ENCODE measurements around the gene CGB1.

DNA sequence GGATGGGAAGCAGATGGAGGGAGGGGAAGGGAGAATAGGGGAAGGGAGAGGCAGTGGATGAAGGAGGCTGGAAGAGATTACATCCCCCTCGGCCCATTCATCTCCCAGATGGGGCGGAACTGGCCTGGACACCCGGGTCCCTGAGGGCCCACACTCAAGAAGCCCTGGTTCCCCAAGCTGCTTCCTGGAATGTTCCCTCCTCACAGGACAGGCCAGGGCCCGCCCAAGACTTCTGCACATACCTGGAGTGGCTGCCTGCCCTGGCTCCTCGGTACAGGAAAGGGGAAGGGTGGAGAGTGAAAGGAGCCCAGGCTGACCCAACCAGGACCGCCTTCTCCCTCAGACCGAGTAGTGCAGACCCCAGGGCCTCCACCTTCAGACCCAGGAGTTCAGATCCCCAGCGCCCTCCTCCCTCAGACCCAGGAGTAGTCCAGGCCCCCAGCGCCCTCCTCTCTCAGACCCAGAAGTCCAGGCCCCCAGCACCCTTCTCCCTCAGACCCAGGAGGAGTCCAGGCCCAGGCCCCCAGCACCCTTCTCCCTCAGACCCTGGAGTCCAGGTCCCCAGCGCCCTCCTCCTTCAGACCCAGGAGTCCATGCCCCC is 27.4 kb upstream of the CGB1 start:
- TF ChIP-seq, protein P1, sequence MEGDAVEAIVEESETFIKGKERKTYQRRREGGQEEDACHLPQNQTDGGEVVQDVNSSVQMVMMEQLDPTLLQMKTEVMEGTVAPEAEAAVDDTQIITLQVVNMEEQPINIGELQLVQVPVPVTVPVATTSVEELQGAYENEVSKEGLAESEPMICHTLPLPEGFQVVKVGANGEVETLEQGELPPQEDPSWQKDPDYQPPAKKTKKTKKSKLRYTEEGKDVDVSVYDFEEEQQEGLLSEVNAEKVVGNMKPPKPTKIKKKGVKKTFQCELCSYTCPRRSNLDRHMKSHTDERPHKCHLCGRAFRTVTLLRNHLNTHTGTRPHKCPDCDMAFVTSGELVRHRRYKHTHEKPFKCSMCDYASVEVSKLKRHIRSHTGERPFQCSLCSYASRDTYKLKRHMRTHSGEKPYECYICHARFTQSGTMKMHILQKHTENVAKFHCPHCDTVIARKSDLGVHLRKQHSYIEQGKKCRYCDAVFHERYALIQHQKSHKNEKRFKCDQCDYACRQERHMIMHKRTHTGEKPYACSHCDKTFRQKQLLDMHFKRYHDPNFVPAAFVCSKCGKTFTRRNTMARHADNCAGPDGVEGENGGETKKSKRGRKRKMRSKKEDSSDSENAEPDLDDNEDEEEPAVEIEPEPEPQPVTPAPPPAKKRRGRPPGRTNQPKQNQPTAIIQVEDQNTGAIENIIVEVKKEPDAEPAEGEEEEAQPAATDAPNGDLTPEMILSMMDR (IDR thresholded peaks at IDR 0.05; ENCODE audit: low read depth, low read length, poor library complexity, severe bottlenecking) = no peak
- no peak for TF ChIP-seq EZH2phosphoT487 (IDR thresholded peaks at IDR 0.05; ENCODE audit: borderline replicate concordance, low read length)

Measured in DOHH2 (cell line).